Activated T-cell treated with anti-CD3 and anti-CD28 coated beads, Interleukin-2, amount 50 U/mL, for 72 hours (primary cell): ENCODE data around the gene VPS25. TPM values are rescaled to one million over a fixed set of nuclear protein-coding genes. Genes with fewer than 3 reads are reported as not detected.
"Not testable (repeated sequence)": the region's sequence is repeated elsewhere in the genome, so short reads cannot be mapped to it uniquely, and the experiment has no call there.

Experiments used
- ATAC-seq, 2 donors: fragments of 150-1000 bp; cut with Tn5 transposase; replicated peaks in 1 of 2; 2 replicates each; pipeline ENCODE4 v1.10.0; 2021; ENCODE audit warnings: moderate library complexity in 2 of 2, mild to moderate bottlenecking in 1 of 2
- DNase-seq, 2 donors: peaks; one replicate each; pipeline ENCODE4 v3.0.0; 2021 to 2022; ENCODE audit warnings: mixed read lengths in 1 of 2
- H3K27ac Mint-ChIP-seq: one replicate; pipeline ENCODE4 v1.8.0; 2022; ENCODE audit warnings: mild to moderate bottlenecking, moderate library complexity, mixed read lengths
- H3K27me3 Mint-ChIP-seq: one replicate; pipeline ENCODE4 v1.8.0; 2022; ENCODE audit warnings: low read depth, mixed read lengths
- H3K36me3 Mint-ChIP-seq, 2 donors: one replicate each; pipeline ENCODE4 v1.8.0; 2022; ENCODE audit warnings: mixed read lengths in 2 of 2, mild to moderate bottlenecking in 1 of 2; ENCODE audit not compliant: insufficient read depth in 2 of 2
- H3K4me1 Mint-ChIP-seq: one replicate; pipeline ENCODE4 v1.8.0; 2022; ENCODE audit warnings: low read depth, mixed read lengths
- H3K4me3 Mint-ChIP-seq, 2 donors: one replicate each; pipeline ENCODE4 v1.8.0; 2022; ENCODE audit warnings: mild to moderate bottlenecking in 2 of 2, mixed read lengths in 2 of 2, moderate library complexity in 2 of 2
- H3K9me3 Mint-ChIP-seq, 2 donors: one replicate each; pipeline ENCODE4 v1.8.0; 2022; ENCODE audit warnings: mixed read lengths in 2 of 2
- total RNA-seq, 2 donors: library from RNA; stranded (reverse); gene quantifications; one replicate each; pipeline ENCODE4 v1.2.3, GENCODE V29; 2022

The VPS25 gene
- total RNA-seq: 10 to 100 TPM; 64.4 to 71.6 TPM

DNA sequence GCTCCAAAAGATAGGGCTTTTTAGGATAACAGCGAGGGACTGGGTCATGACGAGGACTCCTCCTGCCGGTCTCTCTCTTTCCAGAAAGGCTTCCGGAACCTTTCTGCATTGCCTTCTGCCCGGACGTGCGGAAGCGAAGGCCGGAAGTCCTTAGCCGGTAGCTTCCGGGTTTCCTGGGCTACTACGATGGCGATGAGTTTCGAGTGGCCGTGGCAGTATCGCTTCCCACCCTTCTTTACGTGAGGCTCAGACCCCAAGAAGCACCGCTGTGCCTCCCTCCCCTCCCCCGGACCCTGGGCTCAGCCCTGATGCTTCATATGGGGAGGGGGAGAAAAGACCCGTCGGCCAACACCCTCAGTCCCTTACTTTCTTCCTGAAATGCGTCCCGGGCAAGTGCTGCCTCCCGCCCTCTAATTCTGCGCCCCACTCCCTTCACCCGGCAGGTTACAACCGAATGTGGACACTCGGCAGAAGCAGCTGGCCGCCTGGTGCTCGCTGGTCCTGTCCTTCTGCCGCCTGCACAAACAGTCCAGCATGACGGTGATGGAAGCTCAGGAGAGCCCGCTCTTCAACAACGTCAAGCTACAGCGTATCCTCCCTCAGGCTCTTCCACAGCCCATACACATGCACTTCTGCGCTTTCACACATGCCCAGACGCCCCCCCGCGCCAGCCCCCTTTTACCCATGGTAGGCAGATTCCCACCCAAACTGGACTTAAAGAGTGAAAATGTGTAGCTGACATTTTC lies at the start of gene VPS25:
Gene VPS25, plus strand, starts transcription at position 160 of the 746 bp plus-strand sequence. Its CDS starts 27 bp downstream, at position 187.
- peaks cover 2% of the 10 kb centered on the region for H3K27me3 Mint-ChIP-seq
- peaks cover 25% of the 10 kb centered on the region for H3K4me1 Mint-ChIP-seq
- H3K4me3 Mint-ChIP-seq: peak within 1 kb of the TSS; percentile 99
- H3K36me3 Mint-ChIP-seq: peaks cover 1 to 8% of the 10 kb centered on the region in 2 donors
- peak; percentile 96 to 98 for ATAC-seq
- DNase-seq: peak; percentile 78 to 79
- H3K27ac Mint-ChIP-seq: peak within 1 kb of the TSS; percentile 98
- H3K9me3 Mint-ChIP-seq: no peaks in the 10 kb centered on the region

DNA sequence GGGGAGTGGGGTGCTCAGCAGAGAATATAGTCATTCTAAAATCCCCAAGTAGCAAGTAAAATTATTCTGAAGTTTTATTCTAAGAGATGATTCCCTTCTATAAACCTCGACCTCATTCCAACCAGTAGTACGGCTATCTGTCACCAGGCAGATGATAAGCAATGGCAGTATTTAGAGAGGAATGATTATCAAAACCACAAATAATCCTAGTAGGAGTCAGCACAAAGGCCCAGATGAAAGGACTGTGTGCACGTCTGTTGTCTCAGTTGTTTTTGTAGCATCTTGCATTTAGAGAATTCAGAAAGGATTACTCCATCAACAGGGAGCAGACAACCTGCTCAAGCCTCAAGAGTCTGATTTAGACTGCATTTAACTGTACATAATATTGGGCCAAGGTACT lies 49.6 kb upstream of the VPS25 start:
- Mint-ChIP-seq H3K4me1 (no peaks in the 10 kb centered on the region), H3K27ac (no peak overlapping the region), H3K36me3 (peaks cover 6 to 27% of the 10 kb centered on the region in 2 donors), H3K9me3 (no peaks in the 10 kb centered on the region), H3K4me3 (no peak overlapping the region), H3K27me3 (no peaks in the 10 kb centered on the region)
- no peak for DNase-seq
- ATAC-seq: no peak

- Mint-ChIP-seq H3K4me1 (no peaks in the 10 kb centered on the region), H3K27ac (no peak overlapping the region), H3K9me3 (no peaks in the 10 kb centered on the region), H3K27me3 (no peaks in the 10 kb centered on the region), H3K4me3 (no peak overlapping the region), H3K36me3 (peaks cover 5 to 23% of the 10 kb centered on the region in 2 donors)
- ATAC-seq (no peak), DNase-seq (no peak)
Observed at GRCh38 chr17:42725143-42725542, 48.1 kb upstream of the VPS25 start.

- H3K9me3 Mint-ChIP-seq: no peaks in the 10 kb centered on the region
- no peak for DNase-seq
- H3K4me1 Mint-ChIP-seq: peaks cover 26% of the 10 kb centered on the region
- H3K27me3 Mint-ChIP-seq: no peaks in the 10 kb centered on the region
- ATAC-seq: no peak
- no peaks in the 10 kb centered on the region for H3K36me3 Mint-ChIP-seq
- no peak overlapping the region for H3K4me3 Mint-ChIP-seq
- H3K27ac Mint-ChIP-seq: peak overlapping the region; percentile 60
Observed at GRCh38 chr17:42740699-42741098, 32.5 kb upstream of the VPS25 start.

DNA sequence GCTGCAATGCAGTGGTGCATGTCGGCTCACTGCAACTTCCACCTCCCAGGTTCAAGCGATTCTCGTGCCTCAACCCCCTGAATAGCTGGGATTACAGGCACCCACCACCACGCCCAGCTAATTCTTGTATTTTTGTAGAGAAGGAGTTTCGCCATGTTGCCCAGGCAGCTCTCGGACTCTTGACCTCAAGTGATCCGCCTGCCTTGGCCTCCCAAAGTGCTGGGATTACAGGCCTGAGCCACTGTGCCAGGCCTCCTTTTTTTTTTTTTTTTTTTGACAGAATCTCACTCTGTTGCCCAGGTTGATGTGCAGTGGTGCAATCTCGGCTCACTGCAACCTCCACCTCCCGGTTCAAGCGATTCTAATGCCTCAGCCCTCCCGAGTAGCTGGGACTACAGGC lies 30.3 kb upstream of the VPS25 start:
- DNase-seq, H3K27ac Mint-ChIP-seq, H3K4me3 Mint-ChIP-seq, H3K27me3 Mint-ChIP-seq, H3K9me3 Mint-ChIP-seq, ATAC-seq, H3K36me3 Mint-ChIP-seq: not testable (repeated sequence)
- H3K4me1 Mint-ChIP-seq: peaks cover 26% of the 10 kb centered on the region

- ATAC-seq (no peak), DNase-seq (no peak)
- peaks cover 26% of the 10 kb centered on the region for H3K4me1 Mint-ChIP-seq
- H3K4me3 Mint-ChIP-seq: peak overlapping the region; percentile 94
- no peaks in the 10 kb centered on the region for H3K9me3 Mint-ChIP-seq
- no peaks in the 10 kb centered on the region for H3K36me3 Mint-ChIP-seq
- H3K27ac Mint-ChIP-seq: peak overlapping the region; percentile 96
- H3K27me3 Mint-ChIP-seq: peaks cover 10% of the 10 kb centered on the region
Observed at GRCh38 chr17:42743595-42744282, 29.5 kb upstream of the VPS25 start.

DNA sequence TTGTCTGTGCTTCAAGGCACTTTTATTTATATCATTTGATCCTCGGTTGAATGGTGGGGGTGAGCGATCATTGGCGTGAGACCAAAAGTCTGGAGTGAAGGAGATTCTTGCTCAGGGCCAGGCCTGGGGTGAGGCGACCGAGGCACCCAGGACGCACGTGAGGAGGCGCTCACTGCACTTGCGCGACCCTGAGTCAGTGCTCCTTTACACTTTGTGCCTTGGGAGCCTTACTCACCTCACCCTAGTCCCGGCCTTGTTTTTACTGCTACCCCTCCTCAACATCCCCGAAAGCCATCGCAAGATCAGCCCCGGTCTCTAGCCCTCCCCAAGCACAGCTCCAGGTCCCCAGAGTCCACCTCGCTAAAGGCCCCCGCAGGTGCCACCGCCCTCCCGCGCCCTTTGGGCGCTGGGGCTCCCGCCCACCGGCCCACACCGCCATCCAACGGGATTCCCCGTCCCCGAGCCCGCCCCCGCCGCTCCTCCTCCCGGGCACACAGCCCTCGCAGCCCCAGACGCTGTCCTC lies 28.9 kb upstream of the VPS25 start:
- peaks cover 10% of the 10 kb centered on the region for H3K27me3 Mint-ChIP-seq
- ATAC-seq: peak; percentile 80
- no peaks in the 10 kb centered on the region for H3K9me3 Mint-ChIP-seq
- peak overlapping the region; percentile 96 for H3K27ac Mint-ChIP-seq
- H3K36me3 Mint-ChIP-seq: no peaks in the 10 kb centered on the region
- peaks cover 26% of the 10 kb centered on the region for H3K4me1 Mint-ChIP-seq
- peak overlapping the region; percentile 94 for H3K4me3 Mint-ChIP-seq
- peak; percentile 74 to 76 for DNase-seq

DNA sequence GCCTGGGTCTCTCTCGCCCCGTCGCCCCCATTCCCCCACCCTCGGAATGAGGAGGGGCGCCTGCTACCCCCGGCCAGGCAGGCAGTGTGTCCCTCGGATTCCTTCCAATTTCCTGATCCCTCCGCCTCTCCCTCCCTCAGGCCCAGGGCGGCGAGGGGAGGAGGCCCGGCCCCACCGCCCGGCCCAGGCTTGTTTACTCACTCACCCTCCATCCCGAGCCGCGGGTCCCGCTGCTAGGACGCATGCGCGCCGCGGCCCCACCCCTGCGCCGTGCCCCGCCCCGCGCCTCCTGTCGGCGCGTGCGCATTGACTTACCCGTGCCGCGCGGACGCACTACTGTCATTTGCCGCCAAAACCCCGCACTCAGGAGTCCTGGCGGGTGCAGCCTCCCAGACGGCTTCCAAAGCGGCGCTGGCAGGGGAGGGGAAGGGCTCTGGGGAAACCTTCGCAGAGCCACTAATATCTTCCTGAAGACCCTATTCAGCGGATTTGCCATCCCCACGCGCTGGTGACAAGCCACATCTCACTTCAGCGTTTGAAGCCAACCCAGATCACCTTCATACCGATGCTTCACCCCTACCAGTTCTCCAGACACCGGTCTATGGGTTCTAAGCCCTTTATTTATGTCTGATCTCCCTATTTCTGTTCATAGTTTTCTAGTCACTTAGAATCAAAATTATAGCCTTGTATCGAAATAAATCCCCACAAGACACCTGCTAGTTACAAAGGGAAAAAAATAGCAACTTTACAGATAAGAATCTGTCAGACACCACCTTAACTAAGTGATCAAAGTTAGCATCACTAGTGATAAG lies 28.2 kb upstream of the VPS25 start, which contains the start of gene EZH1:
Gene EZH1, minus strand, starts transcription at position 235 of the 812 bp plus-strand sequence. CDS start 16,099 bp downstream, outside the sequence.
- ATAC-seq (peak; percentile 93 to 94), DNase-seq (peak; percentile 92 to 96)
- H3K9me3 Mint-ChIP-seq: no peaks in the 10 kb centered on the region
- peaks cover 10% of the 10 kb centered on the region for H3K27me3 Mint-ChIP-seq
- H3K4me1 Mint-ChIP-seq: peaks cover 26% of the 10 kb centered on the region
- peak within 1 kb of the TSS; percentile 94 for H3K4me3 Mint-ChIP-seq
- H3K27ac Mint-ChIP-seq: peak within 1 kb of the TSS; percentile 96
- no peaks in the 10 kb centered on the region for H3K36me3 Mint-ChIP-seq

DNA sequence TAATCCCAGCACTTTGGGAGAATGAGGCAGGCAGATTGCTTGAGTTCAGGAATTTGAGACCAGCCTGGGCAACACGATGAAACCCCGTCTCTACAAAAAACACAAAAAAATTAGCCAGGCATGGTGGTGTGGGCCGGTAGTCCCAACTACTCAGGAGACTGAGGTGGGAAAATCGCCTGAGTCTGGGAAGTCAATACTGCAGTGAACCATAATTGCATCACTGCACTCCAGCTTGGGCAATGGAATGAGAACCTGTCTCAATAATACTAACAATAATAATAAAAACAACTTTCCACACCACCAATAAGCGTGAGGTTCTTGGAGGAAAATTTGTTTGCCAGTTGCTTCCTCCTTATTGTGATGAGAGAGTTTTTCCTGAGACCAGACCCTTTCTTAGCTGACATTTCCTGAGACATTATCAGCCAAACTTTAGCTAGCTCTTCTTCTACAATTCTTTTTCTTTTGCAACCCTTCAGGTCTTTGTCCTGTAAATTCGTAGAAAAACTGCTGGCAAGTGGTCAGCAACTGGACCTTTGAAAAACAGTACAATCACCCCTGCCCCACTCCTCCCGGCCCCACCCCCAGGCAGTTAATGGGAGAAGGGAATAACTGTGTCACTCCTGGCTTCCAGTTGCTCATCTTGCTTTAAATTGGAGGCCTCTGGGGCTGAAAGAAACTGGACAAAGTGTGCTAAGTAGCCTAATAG lies 24.9 kb upstream of the VPS25 start:
- H3K36me3 Mint-ChIP-seq: no peaks in the 10 kb centered on the region
- no peak overlapping the region for H3K4me3 Mint-ChIP-seq
- no peaks in the 10 kb centered on the region for H3K9me3 Mint-ChIP-seq
- ATAC-seq: no peak
- H3K27ac Mint-ChIP-seq: no peak overlapping the region
- H3K4me1 Mint-ChIP-seq: peaks cover 18% of the 10 kb centered on the region
- peaks cover 33% of the 10 kb centered on the region for H3K27me3 Mint-ChIP-seq
- DNase-seq: no peak

DNA sequence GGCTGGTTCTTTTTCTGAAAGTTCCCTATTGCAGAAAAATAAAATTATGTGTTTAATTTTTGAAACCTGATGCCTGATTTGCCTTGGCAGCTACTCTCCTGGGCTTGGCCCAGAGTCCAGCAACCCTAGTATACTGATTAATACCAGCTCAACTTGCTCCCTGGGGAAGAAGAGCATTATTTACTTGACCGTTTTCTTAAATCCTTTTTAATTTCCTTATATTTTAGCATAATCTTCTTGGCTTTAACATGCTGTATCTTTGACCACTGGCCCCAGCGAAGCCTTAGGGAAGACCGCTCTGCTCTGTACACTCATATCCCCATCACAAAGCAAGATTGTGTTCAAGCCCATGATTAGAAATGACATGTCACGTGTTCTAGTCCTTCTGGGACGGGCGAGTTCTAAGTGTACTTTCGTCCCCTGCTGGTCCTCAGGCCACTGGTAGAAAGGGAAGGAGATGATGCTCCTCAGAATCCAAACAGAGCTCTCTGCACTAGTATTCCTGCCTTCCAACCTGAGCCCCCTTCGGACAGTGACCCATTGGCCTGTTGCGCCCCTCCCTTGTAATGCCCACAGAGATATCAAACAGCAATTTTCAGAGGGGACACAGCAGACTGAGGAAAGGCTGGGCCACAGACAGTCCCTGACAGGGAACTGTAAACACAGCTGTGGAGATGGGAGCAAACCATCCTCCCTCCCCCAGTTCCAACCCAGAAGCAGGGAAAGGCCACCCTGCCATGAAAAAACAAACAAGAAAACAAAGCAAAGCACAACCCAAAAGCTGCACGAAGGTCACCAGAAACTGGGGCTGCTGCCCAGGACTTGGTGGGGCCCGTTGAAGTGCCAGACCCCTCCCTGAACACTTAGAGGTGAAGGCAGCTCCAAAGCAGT lies 24.1 kb upstream of the VPS25 start:
- no peak overlapping the region for H3K27ac Mint-ChIP-seq
- H3K4me1 Mint-ChIP-seq: peaks cover 10% of the 10 kb centered on the region
- no peaks in the 10 kb centered on the region for H3K9me3 Mint-ChIP-seq
- DNase-seq (no peak), ATAC-seq (no peak)
- no peak overlapping the region for H3K4me3 Mint-ChIP-seq
- H3K27me3 Mint-ChIP-seq: peaks cover 39% of the 10 kb centered on the region
- no peaks in the 10 kb centered on the region for H3K36me3 Mint-ChIP-seq

- DNase-seq (no peak), ATAC-seq (no peak)
- Mint-ChIP-seq H3K4me3 (no peak overlapping the region), H3K36me3 (no peaks in the 10 kb centered on the region), H3K4me1 (no peaks in the 10 kb centered on the region), H3K27ac (no peak overlapping the region), H3K27me3 (peaks cover 50% of the 10 kb centered on the region), H3K9me3 (no peaks in the 10 kb centered on the region)
Observed at GRCh38 chr17:42750739-42751344, 22.4 kb upstream of the VPS25 start.
